ENCODE measurements around the gene DDX47. TPM values are rescaled to one million over a fixed set of nuclear protein-coding genes. Genes with fewer than 3 reads are reported as not detected.
"Not testable (repeated sequence)": the region's sequence is repeated elsewhere in the genome, so short reads cannot be mapped to it uniquely, and the experiment has no call there.

DDX47 gene
- total RNA-seq, 1 experiment from 2014 or later, result 98.2 TPM

DNA sequence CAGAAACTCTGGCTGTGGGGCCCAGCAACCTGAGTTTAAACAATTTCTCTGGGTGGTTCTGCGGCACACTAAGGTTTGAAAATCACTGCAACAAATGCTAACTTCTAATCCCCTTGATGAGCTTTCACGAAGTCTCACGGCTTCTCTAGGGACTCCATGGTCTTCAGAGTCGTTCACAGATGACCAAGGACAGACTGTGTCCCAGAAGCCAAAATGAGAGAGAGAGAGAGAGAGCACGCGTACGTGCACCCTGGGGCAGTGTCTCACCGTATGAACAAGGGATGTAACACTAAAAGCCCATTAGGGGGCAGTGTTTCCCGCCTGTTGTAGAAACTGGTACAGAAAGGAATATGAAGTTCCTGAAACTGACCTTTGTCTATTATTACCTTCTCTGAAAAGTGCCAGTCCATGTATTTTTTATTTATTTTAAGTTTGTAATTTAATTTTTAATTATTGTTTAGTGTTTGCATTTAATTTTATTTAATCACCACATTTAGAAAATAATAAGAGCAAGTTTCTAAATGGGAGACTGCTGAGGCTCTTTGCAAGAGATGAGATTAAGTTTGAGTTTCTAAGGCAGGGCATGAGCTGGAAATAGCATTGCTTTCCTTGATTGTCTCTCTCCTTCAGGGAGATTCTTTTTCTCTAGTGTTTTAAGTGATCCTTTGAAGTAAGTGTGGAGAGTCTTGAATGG lies 24.3 kb upstream of the DDX47 start:
- Histone ChIP-seq H3K27me3 (no peaks in the 10 kb centered on the region), H3K36me3 (no peaks in the 10 kb centered on the region), H3K27ac (no peak overlapping the region), H3K4me3 (no peak overlapping the region), H3K9me3 (replicated peaks) (no peaks in the 10 kb centered on the region), H3K4me1 (peaks cover 28% of the 10 kb centered on the region)
- DNase-seq, result peak; percentile 62 to 92

DNA sequence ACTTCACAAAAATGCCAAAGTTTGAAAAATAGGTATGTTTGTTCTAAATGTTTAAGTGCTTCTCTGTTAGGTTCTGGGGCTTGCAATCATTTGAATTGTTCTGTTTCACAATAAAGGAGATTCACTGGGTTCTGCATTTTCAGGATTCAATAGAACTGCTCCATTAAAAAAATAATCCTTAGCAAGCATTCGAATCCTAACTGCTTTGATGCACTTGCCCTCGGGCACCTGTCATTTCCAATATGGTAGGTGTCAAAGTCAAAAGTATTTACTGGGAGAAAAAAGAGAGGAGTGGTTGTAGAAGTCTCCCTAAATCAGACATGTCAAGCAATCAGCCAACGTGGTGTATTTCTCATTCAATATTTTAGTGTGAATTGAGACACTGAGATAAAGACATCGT lies 22.2 kb upstream of the DDX47 start:
- Histone ChIP-seq H3K9me3 (replicated peaks) (no peaks in the 10 kb centered on the region), H3K4me1 (peaks cover 28% of the 10 kb centered on the region), H3K36me3 (no peaks in the 10 kb centered on the region), H3K27ac (no peak overlapping the region), H3K4me3 (no peak overlapping the region), H3K27me3 (no peaks in the 10 kb centered on the region)
- no peak for DNase-seq

DNA sequence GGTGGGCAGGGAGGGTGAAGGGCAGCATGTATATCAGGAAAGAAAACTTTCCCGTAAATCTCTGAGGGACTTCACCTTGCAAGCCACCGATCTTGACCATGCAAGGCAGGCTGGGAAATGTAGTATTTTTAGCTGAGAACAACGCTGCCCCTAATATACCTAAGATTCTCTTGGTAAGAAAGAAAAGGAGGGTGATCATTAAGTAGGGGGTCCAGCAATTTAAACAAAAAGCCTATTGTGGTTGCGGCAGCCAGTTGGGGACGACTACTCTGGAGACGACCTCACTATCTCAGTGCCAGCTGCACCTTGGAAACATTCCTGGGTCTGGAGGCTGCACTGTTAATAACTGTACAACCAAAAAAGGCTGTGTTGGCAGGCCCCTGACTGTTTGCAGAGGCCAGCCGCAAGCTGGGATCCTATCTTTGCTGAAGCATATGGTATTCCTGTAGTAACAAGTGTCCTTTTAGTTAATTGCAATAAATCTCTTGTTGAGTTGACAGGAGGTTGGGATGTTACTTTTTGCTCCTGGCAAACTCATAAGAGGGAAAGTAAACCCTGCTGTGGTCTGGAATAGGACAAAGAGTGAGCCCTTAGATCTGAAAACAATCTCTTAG lies 21.3 kb upstream of the DDX47 start:
- Histone ChIP-seq H3K4me1 (peaks cover 25% of the 10 kb centered on the region), H3K9me3 (replicated peaks) (no peaks in the 10 kb centered on the region), H3K27me3 (no peaks in the 10 kb centered on the region), H3K36me3 (no peaks in the 10 kb centered on the region), H3K4me3 (peak overlapping the region; percentile 29), H3K27ac (no peak overlapping the region; the same call in 1 of the 2 replicates)
- peak; percentile 79 to 84 for DNase-seq

DNA sequence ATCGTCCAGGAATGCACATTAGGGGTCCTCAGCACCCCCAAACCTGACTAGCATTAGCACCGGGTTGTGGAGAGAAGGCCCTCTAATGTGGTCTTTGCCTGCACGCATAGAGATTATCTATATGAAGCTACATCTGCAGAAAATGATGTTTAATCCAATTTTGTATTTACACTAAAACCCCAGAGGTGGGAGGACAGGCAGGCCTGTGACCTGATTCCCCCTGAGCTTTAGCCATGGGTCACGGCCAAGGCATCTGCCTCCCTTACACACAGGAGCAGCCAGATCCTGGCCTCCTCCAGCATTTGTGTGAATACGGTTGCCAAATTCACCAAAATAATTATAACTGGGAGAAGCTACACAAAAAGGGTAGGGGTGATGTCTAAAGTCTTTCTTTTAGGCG lies 20.7 kb upstream of the DDX47 start:
- no peaks in the 10 kb centered on the region for H3K36me3 ChIP-seq
- no peak overlapping the region for H3K27ac ChIP-seq
- H3K4me1 ChIP-seq, result peaks cover 24% of the 10 kb centered on the region
- H3K4me3 ChIP-seq, result peak overlapping the region; percentile 29; the same call in 1 of the 2 replicates
- no peaks in the 10 kb centered on the region for H3K9me3 ChIP-seq (replicated peaks)
- no peaks in the 10 kb centered on the region for H3K27me3 ChIP-seq
- DNase-seq, result no peak

DNA sequence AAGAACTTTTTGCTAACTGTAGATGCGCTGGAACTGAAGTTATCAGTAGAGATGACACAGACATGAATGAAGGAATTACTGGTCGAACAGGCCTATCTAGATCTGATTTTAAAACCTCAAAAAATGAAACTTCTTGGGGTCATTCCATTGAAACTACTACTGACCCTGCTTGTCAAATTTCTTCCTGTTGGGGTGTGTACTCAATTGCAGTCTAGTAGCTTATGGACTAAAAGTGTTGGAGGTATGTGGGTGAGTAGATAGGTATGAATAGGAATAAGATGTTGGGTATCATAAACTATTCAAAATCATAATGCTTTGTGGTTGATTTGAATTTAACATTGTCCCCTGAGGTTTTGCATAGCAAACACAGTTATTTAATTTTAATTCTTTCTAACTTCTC lies 18.5 kb upstream of the DDX47 start:
- no peak overlapping the region for H3K27ac ChIP-seq
- peaks cover 16% of the 10 kb centered on the region for H3K4me1 ChIP-seq
- H3K27me3 ChIP-seq, result no peaks in the 10 kb centered on the region
- H3K9me3 ChIP-seq (replicated peaks), result no peaks in the 10 kb centered on the region
- no peak overlapping the region for H3K4me3 ChIP-seq
- no peak for DNase-seq
- H3K36me3 ChIP-seq, result no peaks in the 10 kb centered on the region

DNA sequence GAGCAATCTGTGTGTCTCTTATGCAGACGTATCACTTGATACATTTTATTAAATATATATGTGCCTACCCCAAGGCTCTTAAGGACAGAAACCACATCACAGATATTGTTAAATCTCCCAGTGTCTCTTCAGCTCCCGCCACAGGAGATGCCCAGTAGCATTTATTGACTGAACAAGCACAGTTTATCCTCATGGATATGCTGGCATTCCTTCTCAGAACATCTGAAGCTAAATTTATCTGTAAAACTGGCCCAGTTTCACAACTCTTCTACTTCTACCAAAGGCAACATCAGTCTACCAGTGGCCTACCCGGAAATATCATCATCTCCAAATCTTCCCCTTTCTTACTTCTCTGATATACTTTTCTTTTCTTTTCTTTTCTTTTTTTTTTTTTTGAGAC lies 17.0 kb upstream of the DDX47 start:
- H3K9me3 ChIP-seq (replicated peaks), result no peaks in the 10 kb centered on the region
- no peaks in the 10 kb centered on the region for H3K36me3 ChIP-seq
- no peaks in the 10 kb centered on the region for H3K27me3 ChIP-seq
- H3K4me1 ChIP-seq, result peaks cover 14% of the 10 kb centered on the region
- H3K4me3 ChIP-seq, result no peak overlapping the region
- no peak overlapping the region for H3K27ac ChIP-seq
- DNase-seq, result no peak

DNA sequence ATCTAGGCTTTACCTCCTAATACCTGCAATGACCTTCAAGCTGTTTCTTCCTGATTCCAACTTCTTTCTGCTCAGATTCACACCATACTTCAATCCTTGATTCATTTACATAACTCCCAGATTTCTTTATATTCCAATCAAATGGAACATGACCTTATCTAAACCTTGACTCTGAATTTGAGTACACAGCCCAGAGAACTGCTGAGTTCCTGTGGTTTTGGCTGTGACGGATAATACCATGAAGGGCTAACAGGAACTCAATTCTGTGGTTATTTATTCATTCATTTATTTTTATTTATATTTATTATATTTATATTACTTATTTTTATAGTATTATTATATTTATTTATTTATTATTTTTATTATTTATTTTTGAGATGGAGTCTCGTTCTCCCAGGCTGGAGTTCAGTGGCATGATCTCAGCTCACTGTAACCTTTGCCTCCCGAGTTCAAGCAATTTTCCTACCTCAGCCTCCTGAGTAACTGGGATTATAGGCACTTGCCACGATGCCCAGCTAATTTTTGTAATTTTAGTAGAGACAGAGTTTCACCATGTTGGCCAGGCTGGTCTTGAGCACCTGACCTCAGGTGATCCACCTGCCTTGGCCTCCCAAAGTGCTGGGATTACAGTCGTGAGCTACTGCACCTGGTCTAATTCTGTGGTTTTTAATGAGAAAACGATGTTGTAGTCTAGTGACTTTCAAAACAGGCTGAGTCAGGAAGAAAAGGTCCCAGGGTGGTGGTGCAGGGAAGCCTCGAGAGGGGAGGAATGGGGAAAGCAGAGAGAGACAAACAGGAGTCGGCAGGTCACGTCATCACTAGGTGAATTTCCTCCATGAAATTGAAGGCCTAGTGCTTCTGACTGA lies 16.0 kb upstream of the DDX47 start:
- no peaks in the 10 kb centered on the region for H3K9me3 ChIP-seq (replicated peaks)
- peaks cover 7% of the 10 kb centered on the region for H3K4me1 ChIP-seq
- no peak for DNase-seq
- no peaks in the 10 kb centered on the region for H3K27me3 ChIP-seq
- no peak overlapping the region for H3K4me3 ChIP-seq
- no peak overlapping the region for H3K27ac ChIP-seq
- no peaks in the 10 kb centered on the region for H3K36me3 ChIP-seq

DNA sequence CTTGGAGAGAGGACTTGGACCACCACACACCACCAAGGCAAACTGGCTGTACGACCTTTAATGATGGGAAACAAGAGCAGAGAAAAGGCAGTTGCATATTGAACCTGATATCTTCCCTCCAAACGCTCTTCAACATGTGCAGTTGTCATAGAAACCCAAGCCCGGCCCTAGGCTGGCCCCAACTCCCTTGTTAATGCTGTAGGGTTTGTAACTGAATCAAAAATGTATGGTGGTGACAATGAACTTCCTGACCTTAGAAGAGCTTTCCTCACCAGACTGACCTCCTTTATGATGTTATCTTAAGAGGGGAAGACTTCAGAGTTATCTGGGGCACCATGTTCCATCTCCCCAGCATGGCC lies 15.4 kb upstream of the DDX47 start:
- no peaks in the 10 kb centered on the region for H3K36me3 ChIP-seq
- H3K9me3 ChIP-seq (replicated peaks), result no peaks in the 10 kb centered on the region
- H3K4me3 ChIP-seq, result no peak overlapping the region
- H3K27me3 ChIP-seq, result no peaks in the 10 kb centered on the region
- no peak for DNase-seq
- no peak overlapping the region for H3K27ac ChIP-seq
- peaks cover under 1% of the 10 kb centered on the region; the same call in 1 of the 2 replicates for H3K4me1 ChIP-seq

DNA sequence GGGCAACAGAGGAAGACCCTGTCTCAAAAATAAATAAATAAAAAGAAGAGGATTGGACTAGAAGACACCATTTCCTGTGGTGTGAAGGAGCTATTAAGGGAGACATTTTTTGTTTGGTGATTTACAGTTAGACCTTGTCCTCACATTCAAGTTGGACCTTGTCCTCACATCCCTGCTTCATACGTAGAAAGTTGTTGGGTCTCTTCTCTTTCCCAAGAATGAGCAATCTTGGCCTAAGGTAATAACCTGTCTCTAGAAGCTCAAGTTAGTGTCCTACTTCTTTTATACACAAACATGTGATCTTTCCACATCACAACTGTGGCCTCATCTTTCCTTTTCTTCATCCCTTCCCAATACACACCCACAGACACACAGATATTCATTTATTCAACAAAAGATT lies 14.7 kb upstream of the DDX47 start:
- no peak overlapping the region for H3K27ac ChIP-seq
- DNase-seq, result no peak

DNA sequence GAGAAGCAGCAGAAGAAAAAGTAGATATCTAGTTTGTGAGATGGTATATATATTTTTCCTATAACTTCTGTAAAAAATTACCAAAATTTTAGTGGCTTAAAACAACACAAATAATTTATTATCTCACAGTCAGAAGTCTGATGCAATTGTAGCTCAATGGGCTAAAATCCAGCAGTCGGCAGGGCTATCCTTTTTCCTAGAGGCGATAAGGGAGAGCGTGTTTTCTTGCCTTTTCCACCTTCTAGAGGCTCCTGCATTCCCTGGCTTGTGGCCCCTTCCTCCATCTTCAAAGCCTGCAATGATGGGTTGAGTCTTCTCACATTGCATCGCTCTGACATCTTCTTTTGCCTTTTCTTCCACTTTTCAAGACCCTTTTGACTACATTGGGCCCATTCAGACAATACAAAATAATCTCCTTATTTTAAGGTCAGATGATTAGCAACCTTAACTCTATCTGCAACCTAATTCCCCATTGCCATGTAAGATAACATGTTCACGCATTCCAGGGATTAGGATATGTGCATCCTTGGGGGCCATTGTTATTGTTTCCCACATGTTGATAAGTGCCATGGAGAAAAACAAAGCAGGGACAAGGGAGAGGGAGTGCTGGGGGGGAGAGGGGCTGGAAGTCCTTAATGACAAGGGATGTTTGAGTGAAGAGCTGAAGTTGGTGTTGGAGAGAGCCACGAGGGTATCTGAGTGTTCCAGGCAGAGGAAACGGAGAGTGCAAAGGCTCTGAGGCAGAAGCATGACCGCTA lies 13.8 kb upstream of the DDX47 start:
- no peak overlapping the region for H3K27ac ChIP-seq
- H3K4me1 ChIP-seq, result peaks cover 7% of the 10 kb centered on the region; the same call in 1 of the 2 replicates

More for the DNA sequence above, 14.7 kb upstream of the DDX47 start:
- Histone ChIP-seq H3K27me3 (no peaks in the 10 kb centered on the region), H3K4me3 (no peak overlapping the region), H3K4me1 (peaks cover 3% of the 10 kb centered on the region; the same call in 1 of the 2 replicates), H3K9me3 (replicated peaks) (no peaks in the 10 kb centered on the region), H3K36me3 (no peaks in the 10 kb centered on the region)

DNA sequence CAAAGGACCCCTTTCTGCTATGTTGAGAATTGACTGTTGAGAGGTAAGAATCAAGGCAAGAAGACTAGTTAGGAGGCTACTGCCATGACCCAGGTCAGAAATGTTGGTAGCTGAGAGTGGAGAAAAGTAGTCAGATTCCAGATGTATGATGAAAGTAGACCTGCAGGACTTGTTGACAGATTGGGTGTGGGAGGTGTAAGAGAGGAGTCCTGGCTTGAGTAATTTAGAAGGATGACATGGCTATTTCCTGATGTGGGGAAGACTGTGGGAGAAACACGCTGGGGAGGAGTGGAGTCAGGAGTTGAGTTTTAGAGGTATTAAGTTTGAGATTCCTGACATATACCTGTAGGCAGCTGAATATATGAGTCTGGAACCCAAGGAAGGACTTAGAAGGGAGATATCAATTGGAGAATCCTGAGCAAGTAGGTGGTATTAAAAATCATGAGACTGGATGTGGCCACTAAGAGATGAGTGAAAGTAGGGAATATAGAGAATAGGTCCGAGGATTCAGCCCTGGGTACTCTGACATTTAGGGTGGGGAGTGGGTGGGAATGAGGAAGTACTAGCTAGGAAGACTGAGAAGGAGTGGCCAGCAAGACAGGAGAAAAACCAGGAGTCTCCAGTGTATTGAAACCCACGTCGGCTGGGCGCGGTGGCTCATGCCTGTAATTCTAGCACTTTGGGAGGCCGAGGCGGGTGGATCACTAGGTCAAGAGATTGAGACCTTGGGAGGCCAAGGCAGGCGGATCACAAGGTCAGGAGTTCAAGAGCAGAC lies 12.6 kb upstream of the DDX47 start:
- Histone ChIP-seq H3K9me3 (replicated peaks) (no peaks in the 10 kb centered on the region), H3K36me3 (no peaks in the 10 kb centered on the region), H3K27ac (no peak overlapping the region), H3K4me3 (no peak overlapping the region), H3K4me1 (peaks cover 7% of the 10 kb centered on the region; the same call in 1 of the 2 replicates), H3K27me3 (no peaks in the 10 kb centered on the region)
- no peak for DNase-seq

More for the DNA sequence above, 13.8 kb upstream of the DDX47 start:
- no peaks in the 10 kb centered on the region for H3K36me3 ChIP-seq
- no peaks in the 10 kb centered on the region for H3K27me3 ChIP-seq
- no peaks in the 10 kb centered on the region for H3K9me3 ChIP-seq (replicated peaks)
- no peak overlapping the region for H3K4me3 ChIP-seq
- DNase-seq, result no peak

DNA sequence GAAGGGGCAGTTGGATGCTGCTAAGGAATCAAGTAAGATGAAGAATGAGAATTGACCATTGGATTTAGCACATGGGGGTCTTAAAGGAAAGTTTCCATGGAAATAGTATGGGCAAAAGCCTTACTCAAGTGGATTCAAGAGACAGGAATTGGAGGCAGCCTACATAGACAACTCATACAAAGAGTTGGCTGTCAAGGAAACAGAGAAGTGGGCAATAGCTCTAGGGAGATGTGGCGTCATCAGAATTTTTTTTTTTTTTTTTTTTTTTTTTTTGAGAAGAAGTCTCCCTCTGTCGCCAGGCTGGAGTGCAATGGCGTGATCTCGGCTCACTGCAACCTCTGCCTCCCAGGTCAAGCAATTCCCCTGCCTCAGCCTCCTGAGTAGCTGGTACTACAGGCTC lies 11.5 kb upstream of the DDX47 start:
- H3K27ac ChIP-seq, H3K36me3 ChIP-seq, H3K27me3 ChIP-seq: not testable (repeated sequence)

DNA sequence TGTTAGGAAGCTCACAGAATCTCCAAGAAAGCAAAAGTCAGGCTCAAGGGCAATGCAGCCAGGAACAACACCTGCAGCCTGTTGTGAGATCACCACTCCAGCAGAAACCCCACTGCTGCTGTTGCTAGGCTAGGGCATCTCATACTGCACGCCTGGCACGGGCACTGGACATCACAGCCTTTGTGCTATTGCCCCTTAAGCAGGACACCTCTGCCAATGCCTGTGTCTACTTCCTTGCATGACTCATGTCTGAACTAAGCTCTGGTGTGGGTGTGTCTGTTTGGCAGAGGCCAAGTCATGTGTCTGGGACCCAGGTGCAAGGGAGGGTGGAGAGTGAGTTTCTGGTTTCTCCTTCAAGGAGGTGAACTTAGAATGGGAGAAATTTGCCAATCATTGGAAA lies 10.0 kb upstream of the DDX47 start:
- no peaks in the 10 kb centered on the region for H3K27me3 ChIP-seq
- peaks cover 7% of the 10 kb centered on the region for H3K4me1 ChIP-seq
- H3K4me3 ChIP-seq, result no peak overlapping the region
- H3K9me3 ChIP-seq (replicated peaks), result no peaks in the 10 kb centered on the region
- peak; percentile 33 to 53 for DNase-seq
- H3K36me3 ChIP-seq, result no peaks in the 10 kb centered on the region
- no peak overlapping the region for H3K27ac ChIP-seq

More for the DNA sequence above, 11.5 kb upstream of the DDX47 start:
- not testable (repeated sequence) for H3K4me1 ChIP-seq; H3K9me3 ChIP-seq (replicated peaks); H3K4me3 ChIP-seq; DNase-seq

DNA sequence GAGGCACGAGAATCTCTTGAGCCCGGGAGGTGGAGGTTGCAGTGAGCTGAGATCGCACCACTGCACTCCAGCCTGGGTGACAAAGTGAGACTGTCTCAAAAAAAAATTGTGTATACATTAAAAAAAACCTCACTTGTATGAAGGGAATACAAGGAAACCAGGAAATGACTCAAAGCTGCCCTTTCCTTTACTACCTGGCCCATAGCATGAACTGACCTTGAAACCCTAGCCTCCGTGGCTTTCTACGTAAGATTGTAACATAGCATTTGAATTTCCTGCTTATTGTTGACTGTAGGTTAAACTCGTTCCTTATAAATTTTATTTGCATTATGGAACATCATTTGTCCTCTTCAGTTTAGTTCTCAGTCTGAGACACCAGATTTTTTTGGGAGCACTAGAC lies 9.1 kb upstream of the DDX47 start:
- no peaks in the 10 kb centered on the region for H3K36me3 ChIP-seq
- H3K4me1 ChIP-seq, result peaks cover 13% of the 10 kb centered on the region
- DNase-seq, result no peak
- H3K4me3 ChIP-seq, result no peak overlapping the region
- H3K9me3 ChIP-seq (replicated peaks), result no peaks in the 10 kb centered on the region
- H3K27ac ChIP-seq, result no peak overlapping the region
- H3K27me3 ChIP-seq, result no peaks in the 10 kb centered on the region

Measured in SJCRH30 (cell line).